GM18526 (cell line): ENCODE data around the gene TMEM150B.
A peak's percentile ranks its signal among the peaks of the same experiment; 100 is the strongest.

Experiments used
- POLR2A ChIP-seq: IDR thresholded peaks from 3 replicates; pipeline ENCODE4 v1.6.1; 2011; ENCODE audit not compliant: insufficient read length; ENCODE audit errors: extremely low read depth

Gene TMEM150B

DNA sequence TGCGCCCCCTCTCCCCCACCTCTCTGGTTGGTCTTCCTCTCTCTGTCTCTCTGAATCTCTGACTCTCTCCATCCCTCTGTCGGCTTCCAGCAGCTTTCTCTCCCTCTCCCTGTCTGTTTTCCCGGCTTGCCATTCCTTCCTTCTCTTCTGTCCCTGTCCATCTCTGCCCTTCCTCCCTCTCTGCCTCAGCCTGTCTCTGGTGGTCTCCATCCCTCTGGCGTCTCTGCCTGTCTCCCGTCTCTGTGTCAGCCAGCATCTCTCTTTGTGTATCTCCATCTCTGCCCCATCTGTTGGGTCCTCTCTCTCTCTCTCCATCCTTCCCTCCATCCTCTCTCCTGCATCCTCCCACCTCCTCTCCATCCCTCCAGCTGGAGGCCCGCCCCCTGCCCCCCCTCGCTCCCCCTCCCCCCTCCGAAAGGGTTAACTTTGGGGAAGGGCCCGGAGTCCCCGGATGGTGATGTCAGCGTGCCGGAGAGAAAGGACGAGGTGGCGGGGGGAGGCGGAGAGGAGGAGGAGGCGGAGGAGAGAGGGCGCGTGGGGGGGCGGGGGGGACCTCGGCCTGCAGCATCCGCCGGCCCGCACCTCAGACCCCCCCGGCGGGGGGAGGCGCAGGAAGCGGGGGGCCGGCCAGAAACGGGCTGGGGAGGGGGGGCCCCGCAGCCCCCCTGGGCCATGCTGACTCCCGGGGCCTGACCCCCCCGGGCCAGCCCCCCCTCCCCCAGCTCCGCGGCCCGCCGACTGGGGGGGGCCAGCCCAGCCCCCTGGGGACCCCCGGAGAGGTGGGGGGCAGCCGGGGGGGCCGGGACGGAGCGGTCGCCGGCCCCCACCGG, 41.4 kb downstream of the TMEM150B start, which contains the start of gene BRSK1:
Gene BRSK1, plus strand, starts transcription at position 450 of the 830 bp plus-strand sequence. CDS start 446 bp downstream, outside the sequence.
- TF ChIP-seq POLR2A, result no peak

DNA sequence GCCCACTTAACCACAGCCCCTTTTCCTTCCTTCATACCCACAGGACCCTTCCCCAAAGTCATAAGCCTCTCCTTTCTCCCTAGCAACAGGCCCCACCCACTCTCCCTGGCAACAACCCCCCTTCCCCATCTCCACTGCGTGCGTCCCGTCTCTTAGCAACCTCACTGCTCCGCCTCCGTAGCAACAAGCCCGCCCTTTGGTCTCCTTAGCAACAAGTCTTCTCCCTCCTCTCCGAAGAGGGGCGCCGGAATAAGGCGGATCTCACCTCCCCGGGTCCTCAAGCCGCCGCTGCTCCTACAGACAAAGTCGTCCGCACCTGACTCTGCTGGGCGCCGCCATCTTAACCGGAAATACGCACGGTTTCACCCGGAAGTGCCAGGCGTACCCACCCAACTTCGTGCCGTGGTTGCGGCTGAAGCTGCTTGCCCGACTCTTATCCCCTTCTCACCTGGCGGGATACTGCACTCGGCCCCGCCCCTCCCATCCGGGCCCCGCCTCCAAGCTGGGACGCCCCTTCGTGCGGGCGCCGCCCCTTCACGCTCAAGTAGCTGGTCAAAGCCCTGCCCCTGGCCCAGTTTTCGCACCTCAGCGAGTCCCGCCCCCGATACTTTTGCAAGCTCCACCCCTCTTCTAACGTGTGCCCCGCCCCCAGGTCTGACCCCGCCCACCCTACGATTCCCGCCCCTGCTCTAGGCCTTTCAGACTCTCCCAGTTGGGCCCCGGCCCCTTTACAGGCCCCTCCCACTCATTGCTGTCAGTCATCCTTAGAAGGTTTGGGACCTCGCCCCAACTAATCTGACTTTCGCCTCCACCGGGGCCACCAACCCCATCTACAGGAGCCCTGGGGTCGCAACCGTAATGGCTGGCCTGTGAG, 45.1 kb downstream of the TMEM150B start, which contains the start of gene HSPBP1:
Gene HSPBP1, minus strand, starts transcription at position 341 of the 874 bp plus-strand sequence. CDS start 502 bp downstream, outside the sequence.
- peak; percentile 68 for TF ChIP-seq POLR2A

DNA sequence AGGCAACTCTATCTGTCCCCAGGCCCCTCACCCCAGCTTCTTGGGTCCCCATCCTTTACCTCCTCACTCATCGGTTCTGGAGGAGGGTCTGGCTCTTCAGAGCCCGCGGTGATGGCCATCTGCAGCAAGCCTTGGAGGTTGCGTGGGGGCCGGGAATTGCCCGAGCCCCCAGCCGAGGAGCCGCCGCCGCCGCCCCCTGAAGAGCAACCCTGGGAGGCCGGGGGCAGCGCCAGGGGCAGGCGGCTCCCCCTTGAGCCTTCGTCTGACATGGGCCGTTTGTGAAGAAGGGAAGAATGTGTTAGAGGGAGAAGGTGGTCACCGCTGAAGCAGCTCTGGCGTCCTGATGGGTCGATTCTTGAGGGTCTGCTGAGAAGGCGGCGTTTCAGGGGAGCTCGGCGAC, 45.8 kb downstream of the TMEM150B start:
- no peak for TF ChIP-seq POLR2A

DNA sequence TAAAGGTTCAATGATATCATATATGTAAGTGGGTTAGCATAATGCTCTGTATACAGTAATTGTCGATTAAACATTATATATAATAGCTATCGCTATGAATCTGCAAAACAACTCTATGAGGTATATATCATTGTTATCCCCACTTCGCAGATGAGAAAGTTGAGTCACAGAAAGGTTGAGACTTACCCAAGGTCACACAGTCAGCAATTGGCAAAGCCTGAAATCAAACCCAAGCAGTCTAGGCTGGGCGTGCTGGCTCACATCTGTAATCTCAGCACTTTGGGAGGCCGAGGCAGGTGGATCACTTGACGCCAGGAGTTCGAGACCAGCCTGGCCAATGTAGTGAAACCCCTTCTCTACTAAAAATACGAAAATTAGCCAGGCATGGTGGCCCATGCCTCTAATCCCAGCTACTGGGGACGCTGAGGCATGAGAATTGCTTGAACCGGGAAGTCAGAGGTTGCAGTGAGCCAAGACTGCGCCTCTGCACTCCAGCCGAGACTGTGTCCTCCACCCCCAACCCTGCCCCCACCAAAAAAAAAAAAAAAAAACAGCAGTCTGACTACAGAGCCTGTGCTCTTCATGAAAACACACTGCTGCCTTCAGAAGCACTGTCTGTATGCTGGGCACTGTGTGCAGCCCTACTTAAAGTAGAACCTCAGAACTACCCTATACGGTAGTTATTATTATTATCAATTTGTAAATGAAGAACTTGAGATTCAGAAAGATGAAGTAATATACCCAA, 46.6 kb downstream of the TMEM150B start:
- no peak for TF ChIP-seq POLR2A

DNA sequence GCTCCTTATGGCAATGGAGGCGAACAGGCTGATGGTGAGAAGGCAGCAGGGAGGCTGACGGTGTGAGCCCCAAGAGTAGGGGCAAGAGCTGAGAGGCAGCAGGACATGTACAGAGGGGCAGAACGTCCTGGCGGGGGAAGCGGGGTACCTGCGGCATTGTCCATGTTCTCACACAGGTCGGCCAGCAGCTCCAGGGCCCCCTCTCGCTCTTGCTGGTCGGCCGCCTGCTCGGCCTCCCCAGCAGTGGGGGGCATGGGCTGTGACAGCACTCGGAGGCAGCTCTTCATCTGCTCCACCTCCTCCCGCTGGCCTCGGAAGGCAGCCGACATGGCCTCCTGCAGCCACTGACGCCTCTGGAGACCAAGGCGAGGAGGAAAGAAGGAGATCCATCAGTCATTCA, 47.6 kb downstream of the TMEM150B start:
- no peak for TF ChIP-seq POLR2A

DNA sequence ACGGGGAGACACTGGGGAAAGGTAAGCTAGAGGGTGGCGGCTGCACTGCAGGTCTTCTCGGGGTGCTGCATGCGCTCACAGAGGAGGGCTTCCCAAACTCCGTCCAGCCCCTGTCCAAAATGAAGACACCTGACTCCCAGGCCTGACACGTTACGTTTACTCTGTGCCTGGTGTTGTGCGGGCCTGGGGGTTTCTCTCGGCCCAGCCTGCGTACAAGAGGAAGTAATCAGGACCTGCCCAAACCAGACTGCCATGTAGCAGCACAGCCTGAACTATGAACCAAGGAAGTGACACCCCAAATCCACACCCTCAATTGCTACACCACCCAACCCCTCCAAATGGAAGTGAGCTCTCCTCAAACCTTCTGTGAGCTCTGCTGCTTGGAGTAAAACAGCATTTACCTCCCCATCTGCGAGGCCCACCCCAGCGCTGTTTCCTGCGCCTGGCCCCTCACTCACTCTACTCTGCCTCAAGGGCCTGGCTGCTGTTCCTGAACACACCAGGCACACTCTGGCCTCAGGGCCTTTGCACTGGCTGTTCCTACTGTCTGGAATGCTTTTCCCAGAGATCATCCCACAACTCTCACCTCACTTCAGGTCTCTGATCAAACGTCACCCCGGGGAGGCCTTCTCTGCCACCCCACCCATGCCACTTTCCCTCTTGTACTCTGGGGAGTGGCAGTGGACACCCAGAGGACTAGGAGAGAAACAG, 48.3 kb downstream of the TMEM150B start:
- no peak for TF ChIP-seq POLR2A

DNA sequence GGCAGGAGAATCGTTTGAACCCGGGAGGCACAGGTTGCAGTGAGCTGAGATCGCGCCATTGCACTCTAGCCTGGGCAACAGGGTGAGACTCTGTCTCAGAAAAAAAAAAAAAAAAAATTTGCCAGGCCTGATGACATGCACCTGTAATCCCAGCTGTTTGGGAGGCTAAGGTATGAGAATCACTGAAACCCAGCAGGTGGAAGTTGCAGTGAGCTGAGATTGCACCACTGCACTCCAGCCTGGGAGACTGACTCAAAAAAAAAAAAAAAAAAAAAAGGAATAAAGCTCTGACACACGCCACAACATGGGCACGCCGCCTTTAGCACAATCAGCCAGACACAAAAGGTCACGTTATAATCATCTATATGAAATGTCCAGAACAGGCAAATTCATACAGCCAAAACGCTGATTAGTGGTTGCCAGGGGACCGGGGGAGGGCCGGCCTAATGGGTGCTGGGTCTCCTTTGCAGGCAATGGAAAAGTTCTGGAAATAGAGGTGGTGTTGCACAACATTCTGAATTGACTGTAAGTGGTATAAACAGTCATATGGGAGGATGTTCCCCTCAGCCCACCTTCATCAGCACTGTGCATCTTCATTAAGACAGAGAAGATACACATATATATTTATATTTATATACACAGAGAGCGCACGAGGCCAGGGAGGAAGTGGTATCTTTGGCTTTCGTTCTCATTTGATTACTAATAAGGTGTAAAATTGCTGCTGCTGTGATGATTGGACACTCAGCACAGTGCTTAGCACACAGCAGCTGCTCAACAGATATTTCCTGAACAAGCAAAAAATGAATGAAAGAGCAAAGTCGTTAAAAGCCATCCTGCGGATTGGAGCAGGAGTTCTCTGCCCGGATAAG, 49.1 kb downstream of the TMEM150B start:
- no peak for TF ChIP-seq POLR2A

DNA sequence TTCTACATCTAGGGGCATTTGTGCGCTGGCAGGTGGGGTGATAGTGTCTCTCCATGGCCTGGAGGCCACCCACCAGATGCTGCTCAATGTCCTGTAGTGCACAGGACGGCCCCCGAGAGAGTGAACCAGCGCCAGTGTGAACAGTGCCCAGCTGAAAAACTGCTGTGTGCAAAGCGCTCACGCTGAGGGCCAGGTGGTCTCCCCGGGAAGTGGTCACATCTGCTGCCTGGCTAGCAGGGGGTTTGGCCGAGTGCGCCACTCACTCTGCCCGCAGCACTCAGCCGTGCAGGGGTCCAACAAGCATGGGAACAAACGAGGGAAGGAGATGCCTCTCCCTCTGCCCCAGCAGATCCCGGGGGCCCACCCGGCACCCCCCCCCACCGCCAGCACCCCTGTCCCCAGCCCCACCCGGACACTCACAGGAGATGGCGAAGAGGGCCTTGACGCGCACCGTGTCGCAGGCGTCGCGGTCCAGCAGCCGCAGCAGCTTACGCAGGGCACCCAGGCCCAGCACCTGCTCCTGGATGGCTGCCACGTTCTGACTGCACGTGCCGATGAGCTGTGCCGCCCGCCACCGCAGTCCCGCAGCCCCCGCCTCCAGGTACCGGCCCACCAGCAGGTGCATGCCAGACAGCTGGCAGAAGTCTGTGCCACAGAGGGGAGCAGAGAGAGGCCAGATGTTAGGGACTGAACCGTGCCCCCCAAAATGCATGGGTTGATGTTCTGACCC, 51.0 kb downstream of the TMEM150B start:
- no peak for TF ChIP-seq POLR2A

DNA sequence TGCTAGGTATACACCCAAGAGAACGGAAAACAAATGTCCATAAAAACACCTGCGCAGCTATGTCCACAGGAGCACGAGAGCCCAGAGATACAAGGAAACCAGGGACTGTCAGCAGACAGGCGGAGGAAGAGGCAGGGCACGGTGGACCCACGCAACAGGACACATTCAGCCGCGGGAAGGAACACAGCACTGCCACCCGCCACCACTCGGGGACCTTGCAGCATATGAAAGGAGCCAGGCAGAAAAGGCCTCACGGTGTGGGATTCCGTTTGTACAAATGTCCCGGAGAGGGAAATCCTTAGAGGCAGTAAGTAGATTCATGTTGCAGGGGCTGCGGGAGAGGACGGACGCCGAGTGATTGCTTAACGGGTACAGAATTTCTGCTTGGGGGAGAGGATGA, 53.0 kb downstream of the TMEM150B start:
- TF ChIP-seq POLR2A, result no peak

DNA sequence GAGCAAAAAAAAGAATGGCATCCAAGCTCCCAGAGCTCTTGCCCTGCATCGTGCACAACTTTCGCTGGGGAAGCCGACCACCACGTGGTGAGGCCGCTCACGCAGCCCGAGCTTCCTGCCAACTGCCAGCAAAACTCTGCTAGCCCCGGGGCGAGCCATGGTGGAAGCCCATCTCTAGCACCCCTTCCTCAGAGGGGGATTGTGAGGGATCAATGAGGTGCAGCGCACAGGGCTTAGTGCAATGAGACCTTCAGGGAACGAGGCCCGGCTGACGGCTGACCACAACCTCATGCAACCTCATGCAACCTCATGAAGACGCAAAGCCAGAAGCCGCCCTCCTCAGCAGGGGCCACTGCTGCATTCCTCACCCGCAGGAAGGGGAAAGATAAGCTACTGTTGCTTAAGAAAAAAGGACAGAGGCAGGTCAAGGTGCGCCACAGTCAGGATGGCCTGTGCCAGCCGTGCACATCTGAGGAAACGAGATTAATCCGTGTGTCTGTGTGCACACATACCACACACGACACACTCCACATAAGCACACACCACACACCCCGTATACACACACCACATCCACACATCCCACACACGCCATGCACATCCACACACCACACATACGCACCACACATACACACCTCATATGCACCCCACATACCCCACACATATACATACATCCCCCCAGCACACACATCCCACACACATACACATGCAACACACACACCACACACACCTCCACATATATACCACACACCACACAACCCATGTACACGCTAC, 54.8 kb downstream of the TMEM150B start:
- TF ChIP-seq POLR2A, result no peak

DNA sequence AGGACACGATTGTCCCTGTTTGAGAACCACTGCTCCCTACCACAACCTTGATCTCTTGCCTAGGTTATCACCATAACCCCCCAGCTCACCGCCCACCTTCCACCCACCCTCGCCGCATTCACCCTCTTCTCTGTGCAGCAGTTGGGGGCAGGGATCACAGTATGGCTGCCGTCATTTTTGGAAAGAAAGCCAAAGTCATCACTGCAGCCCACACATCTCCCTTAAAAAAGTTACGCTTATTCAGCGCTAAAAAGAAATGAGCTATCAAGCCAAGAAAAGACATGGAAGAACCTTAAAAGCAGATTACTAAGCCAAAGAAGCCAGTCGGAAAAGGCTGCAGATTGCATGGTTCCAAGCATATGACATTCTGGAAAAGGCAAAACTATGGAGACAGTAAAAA, 55.8 kb downstream of the TMEM150B start:
- TF ChIP-seq POLR2A, result no peak

DNA sequence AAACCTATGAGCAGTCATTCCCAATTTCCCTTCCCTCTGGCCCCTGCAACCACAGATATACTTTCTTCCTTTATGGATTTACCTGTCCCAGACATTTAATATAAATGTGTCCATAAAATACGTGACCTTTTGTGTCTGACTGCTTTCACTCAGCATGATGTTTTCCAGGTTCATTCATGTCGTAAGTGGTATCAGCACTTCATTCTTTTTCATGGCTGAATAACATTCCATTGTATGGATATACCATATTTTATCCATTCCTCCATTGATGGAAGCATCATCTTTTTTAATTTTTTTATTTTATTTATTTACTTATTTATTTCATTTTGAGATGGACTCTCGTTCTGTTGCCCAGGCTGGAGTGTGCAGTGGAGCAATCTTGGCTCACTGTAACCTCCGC, 58.3 kb downstream of the TMEM150B start:
- no peak for TF ChIP-seq POLR2A

DNA sequence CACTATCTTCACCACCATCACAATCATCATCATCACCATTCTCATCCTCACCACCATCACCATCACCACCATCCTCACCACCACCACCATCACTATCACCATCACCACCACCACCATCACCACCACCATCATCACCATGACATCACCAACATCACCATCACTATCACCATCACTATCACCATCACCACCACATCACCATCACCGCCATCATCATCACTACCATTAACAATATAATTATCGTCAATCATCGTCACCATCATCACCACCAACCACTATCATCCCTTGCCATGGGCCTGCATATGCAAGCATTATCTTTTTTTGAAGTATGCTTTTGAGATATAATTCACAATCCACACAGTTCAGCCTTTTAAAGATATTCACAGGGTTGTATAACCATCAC, 58.7 kb downstream of the TMEM150B start:
- TF ChIP-seq POLR2A, result no peak
